ENCODE data around the gene FAAH. TPM values are rescaled to one million over a fixed set of nuclear protein-coding genes. Genes with fewer than 3 reads are reported as not detected.
A peak's percentile ranks its signal among the peaks of the same experiment; 100 is the strongest.

FAAH gene
- total and polyA plus RNA-seq, 2 of the 13 experiments (the other 11 are each of a cell fraction or from before 2014, with no cell fraction given), result 5.4 to 11.0 TPM

- TF ChIP-seq PBX3 (CRISPR knock-in tag; IDR thresholded peaks at IDR 0.05; ENCODE audit: borderline replicate concordance) (no peak), MIXL1 (CRISPR knock-in tag; IDR thresholded peaks at IDR 0.05) (no peak; the same call in 1 of the 2 replicates), ZFP36L1 (CRISPR knock-in tag; IDR thresholded peaks at IDR 0.05) (no peak), HIC2 (CRISPR knock-in tag; IDR thresholded peaks at IDR 0.05; ENCODE audit: low read depth) (peak; percentile 37; the same call in 1 of the 2 replicates), KLF12 (CRISPR knock-in tag; IDR thresholded peaks at IDR 0.05; ENCODE audit: borderline replicate concordance) (peak; percentile 94), MYNN (CRISPR knock-in tag; IDR thresholded peaks at IDR 0.05; ENCODE audit: low read depth) (no peak), MTF1 (CRISPR knock-in tag; IDR thresholded peaks at IDR 0.05) (peak; percentile 79; the same call in 1 of the 2 replicates), ZNF598 (CRISPR knock-in tag; IDR thresholded peaks at IDR 0.05; ENCODE audit: borderline replicate concordance) (peak; percentile 19; the same call in 1 of the 2 replicates), PRDM15 (CRISPR knock-in tag; IDR thresholded peaks at IDR 0.05) (peak; percentile 100)
- TF ChIP-seq, protein P1, sequence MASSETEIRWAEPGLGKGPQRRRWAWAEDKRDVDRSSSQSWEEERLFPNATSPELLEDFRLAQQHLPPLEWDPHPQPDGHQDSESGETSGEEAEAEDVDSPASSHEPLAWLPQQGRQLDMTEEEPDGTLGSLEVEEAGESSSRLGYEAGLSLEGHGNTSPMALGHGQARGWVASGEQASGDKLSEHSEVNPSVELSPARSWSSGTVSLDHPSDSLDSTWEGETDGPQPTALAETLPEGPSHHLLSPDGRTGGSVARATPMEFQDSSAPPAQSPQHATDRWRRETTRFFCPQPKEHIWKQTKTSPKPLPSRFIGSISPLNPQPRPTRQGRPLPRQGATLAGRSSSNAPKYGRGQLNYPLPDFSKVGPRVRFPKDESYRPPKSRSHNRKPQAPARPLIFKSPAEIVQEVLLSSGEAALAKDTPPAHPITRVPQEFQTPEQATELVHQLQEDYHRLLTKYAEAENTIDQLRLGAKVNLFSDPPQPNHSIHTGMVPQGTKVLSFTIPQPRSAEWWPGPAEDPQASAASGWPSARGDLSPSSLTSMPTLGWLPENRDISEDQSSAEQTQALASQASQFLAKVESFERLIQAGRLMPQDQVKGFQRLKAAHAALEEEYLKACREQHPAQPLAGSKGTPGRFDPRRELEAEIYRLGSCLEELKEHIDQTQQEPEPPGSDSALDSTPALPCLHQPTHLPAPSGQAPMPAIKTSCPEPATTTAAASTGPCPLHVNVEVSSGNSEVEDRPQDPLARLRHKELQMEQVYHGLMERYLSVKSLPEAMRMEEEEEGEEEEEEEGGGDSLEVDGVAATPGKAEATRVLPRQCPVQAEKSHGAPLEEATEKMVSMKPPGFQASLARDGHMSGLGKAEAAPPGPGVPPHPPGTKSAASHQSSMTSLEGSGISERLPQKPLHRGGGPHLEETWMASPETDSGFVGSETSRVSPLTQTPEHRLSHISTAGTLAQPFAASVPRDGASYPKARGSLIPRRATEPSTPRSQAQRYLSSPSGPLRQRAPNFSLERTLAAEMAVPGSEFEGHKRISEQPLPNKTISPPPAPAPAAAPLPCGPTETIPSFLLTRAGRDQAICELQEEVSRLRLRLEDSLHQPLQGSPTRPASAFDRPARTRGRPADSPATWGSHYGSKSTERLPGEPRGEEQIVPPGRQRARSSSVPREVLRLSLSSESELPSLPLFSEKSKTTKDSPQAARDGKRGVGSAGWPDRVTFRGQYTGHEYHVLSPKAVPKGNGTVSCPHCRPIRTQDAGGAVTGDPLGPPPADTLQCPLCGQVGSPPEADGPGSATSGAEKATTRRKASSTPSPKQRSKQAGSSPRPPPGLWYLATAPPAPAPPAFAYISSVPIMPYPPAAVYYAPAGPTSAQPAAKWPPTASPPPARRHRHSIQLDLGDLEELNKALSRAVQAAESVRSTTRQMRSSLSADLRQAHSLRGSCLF (CRISPR knock-in tag; IDR thresholded peaks at IDR 0.05; ENCODE audit: borderline replicate concordance), result peak; percentile 91; the same call in 1 of the 2 replicates
- TF ChIP-seq, protein P2, sequence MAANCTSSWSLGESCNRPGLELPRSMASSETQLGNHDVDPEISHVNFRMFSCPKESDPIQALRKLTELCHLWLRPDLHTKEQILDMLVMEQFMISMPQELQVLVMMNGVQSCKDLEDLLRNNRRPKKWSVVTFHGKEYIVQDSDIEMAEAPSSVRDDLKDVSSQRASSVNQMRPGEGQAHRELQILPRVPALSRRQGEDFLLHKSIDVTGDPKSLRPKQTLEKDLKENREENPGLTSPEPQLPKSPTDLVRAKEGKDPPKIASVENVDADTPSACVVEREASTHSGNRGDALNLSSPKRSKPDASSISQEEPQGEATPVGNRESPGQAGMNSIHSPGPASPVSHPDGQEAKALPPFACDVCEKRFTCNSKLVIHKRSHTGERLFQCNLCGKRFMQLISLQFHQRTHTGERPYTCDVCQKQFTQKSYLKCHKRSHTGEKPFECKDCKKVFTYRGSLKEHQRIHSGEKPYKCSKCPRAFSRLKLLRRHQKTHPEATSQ (CRISPR knock-in tag; IDR thresholded peaks at IDR 0.05; ENCODE audit: borderline replicate concordance), result peak; percentile 60; the same call in 1 of the 2 replicates
These were observed at the start of gene FAAH (continued) for GRCh38 chr1:46394108-46394871.
